HG02943 (cell line): ENCODE measurements around the gene HTT-AS.
"Not testable (repeated sequence)": the region's sequence is repeated elsewhere in the genome, so short reads cannot be mapped to it uniquely, and the experiment has no call there.

Experiments used
- ATAC-seq: cut with Tn5 transposase; IDR thresholded peaks from one replicate; pipeline ENCODE4 v1.9.1; 2021; ENCODE audit warnings: mild to moderate bottlenecking, low read depth, moderate library complexity; ENCODE audit not compliant: unreplicated experiment

Gene HTT-AS

DNA sequence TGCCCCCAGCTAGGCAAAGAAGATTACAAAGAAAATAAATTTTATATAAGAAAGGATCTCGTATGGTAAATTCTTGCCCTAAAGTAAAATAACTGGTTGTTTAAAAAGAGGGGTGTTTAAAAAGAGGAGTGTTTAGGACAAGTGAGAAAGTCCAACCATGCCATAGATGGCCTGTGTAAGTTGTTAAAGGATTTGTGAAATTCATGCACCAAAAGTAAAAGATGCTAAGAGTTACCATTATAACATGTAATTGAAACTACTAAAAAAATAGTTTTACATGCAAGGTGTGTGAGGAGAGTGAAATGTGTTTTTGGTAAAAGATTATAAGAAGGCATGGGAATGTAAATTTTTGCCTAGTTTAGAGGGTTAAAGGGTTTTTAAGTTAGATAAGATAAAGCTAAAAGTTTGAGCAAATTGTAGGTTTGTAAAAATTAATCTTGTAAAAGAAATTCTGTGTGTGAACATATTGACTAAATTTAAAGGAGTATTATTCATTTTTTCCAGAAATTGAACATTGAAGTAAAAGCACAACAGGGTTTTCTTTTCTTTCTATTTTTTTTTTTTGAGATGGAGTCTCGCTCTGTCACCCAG lies 20.1 kb downstream of the HTT-AS start:
- no peak for ATAC-seq

- ATAC-seq = not testable (repeated sequence)
These were observed 23.0 kb downstream of the HTT-AS start for GRCh38 chr4:3051141-3051897.

DNA sequence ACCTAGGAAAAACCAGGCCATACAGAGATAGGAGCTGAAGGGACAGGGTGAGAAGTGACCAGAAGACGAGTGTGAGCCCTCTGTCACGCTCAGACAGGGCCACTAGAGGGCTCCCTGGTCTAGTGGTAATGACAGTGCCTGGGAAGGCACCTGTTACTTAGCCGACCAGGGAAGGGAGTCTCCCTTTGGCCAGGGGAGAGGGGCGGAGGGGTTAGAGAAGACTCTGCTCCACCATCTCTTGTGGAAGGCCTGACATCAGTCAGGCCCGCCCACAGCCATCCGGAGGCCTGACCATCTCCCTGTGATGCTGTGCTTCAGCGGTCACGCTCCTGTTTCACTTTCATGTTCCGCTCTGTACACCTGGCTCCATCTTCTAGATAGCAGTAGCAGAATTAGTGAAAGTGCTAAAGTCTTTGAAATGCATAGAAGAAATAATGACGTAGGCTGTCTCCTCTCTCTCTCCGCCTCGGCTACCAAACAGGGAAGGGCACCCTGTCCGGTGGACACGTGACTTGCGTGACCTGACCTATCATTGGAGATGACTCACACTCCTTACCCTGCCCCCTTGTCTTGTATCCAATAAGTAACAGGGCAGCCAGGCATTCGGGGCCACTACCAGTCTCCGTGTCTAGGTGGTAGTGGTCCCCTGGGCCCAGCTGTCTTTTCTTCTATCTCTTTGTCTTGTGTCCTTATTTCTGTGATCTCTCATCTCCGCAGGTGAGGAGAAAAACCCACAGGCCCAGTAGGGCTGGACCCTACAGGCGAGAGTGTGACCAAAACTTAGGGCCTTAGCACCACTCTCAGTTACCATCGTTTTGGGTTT lies 26.7 kb downstream of the HTT-AS start:
- ATAC-seq = peak; percentile 87

GRCh38 chr4:3046623-3047022 lies 27.7 kb downstream of the HTT-AS start:
- ATAC-seq = no peak

DNA sequence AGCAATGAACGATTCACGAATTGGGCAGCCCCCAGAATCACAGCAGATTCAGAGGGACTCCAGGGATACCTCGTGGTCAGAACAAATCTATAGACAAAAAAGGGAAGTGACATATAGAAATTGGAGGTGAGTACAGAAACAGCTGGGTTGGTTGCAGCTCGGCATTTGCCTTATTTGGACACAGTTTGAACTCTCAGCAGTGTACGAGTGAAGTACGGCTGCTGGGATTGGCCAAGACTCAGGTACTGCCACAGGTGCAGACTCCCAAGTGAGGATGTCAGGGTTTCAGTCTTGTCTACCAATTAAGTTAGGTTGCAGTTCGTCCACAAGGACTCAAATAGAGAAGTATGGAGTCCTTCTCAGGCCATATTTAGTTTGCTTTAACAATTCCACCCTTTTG lies 28.2 kb downstream of the HTT-AS start:
- no peak for ATAC-seq

GRCh38 chr4:3044870-3045819 lies 29.2 kb downstream of the HTT-AS start:
- ATAC-seq = no peak

DNA sequence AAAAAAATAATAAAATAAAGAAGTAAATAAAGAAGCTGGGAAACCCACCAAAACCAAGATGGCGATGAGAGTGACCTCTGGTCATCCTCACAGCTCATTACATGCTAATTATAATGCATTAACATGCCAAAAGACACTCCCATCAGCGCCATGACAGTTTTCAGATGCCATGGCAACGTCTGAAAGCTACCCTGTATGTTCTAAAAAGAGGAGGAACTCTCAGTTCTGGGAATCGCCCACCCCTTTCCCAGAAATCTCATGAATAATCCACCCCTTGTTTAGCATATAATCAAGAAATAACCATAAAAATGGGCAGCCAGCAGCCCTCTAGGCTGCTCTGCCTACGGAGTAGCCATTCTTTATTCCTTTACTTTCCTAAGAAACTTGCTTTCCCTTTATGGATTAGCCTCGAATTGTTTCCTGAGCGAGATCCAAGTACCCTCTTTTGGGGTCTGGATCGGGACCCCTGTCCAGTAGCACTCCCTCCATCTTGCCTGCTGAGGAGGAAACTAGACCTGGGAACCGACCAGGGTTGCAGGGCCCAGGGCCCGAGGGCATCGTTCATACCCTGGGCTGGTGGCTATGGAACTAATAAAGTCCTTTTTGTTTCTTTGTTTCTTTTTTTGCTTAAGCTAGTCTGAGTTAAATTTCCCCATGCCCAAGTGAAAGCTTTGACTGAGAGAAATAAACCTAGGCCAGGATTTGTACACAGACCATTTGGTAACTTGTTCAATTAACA lies 30.9 kb downstream of the HTT-AS start:
- no peak for ATAC-seq

DNA sequence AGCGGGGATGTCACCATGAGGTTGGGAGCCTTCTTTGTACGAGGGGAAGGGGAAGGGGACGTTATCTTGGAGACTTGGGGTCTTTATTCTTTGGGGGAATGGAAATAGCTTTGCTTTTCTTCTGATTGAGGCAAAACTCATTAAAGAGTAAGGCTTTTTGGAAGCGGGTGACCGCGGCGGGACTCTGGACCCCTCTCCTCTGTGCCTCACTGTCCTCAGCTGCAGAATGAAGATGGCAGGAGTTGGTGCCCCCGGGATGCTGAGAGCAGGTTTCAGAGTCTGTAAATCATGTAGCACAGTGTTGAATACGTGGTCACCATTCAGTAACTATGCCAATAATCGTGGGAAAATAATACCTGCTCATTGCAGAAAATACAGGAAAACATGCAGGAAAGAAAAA lies 32.1 kb downstream of the HTT-AS start:
- ATAC-seq = no peak

- ATAC-seq = no peak
These were observed 32.9 kb downstream of the HTT-AS start for GRCh38 chr4:3041192-3042142.

- ATAC-seq = no peak
These were observed 33.7 kb downstream of the HTT-AS start for GRCh38 chr4:3040452-3041191.

- no peak for ATAC-seq
These were observed 34.5 kb downstream of the HTT-AS start for GRCh38 chr4:3039706-3040366.

GRCh38 chr4:3037957-3038461 lies 36.3 kb downstream of the HTT-AS start:
- ATAC-seq = no peak

DNA sequence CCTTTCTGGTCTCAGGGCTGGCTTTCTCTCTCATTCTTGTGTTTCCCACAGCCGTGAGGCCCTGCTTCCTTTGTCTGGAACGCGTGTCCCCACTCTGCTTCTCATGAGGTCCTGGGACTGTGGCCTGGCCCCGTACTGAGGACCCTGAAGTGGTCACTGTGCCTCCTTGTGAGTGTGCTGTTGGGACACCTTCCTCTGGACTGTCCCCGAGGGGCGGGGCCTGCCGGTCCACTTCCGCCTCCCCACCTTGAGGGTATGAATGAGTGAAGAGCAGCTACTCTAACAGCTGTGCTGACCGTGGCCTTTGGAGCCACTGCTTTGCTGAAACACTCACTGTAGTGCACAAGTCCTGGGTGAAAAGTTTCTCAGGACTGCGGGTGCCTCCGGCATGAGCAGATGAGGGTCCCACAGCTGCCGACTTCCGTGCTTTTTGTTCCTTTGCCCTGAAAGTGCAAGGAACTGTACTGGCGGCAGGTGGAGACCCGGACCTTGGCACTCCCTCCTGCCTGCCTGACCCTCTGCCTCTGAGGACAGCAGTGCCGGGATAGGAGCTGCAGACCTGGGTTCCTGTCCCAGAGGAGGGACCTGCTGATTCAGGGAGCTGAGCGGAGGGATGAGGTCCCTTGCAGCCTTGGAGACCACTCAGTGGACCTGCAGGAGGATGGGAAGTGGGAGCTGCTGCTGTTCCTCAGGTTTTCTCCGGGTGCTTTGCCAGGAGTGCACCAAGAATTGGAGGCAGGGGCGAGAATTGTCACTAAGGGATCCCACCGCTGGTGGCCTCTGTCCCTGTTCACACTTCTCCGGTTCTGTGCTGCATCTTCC lies 38.0 kb downstream of the HTT-AS start:
- ATAC-seq = no peak

DNA sequence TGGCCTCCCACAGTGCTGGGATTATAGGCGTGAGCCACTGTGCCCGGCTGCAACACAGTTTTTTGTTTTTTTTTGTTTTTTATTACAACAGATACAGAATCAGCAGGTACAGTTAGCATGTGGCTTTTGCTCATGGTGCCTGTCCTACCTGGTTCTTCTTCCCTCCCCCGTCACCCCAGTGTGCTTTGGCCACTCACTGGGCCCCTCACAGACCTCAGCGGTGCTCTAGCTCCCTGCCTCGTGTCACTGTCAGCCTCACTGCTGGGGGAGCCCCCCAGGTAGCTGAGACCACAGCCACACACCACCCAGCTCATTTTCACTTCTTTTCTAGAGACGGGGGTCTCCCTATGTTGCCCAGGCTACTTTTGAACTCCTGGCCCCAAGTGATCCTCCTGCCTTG lies 38.7 kb downstream of the HTT-AS start:
- ATAC-seq = no peak

GRCh38 chr4:3035249-3035648 lies 39.1 kb downstream of the HTT-AS start:
- ATAC-seq = no peak

GRCh38 chr4:3034231-3034630 lies 40.1 kb downstream of the HTT-AS start:
- no peak for ATAC-seq
